H9 (cell line): ENCODE data around the gene SAMM50. TPM values are rescaled to one million over a fixed set of nuclear protein-coding genes. Genes with fewer than 3 reads are reported as not detected.
A peak's percentile ranks its signal among the peaks of the same experiment; 100 is the strongest.

Experiments
- DNase-seq: peaks from one replicate; pipeline ENCODE4 v3.0.0-alpha.2; 2017
- H2AFZ ChIP-seq: one replicate; pipeline ENCODE4 v1.6.1; 2013; ENCODE audit warnings: mild to moderate bottlenecking, low read length, control low read depth, moderate library complexity
- H2AK5ac ChIP-seq: 2 replicates; pipeline ENCODE4 v1.6.1; 2013; ENCODE audit warnings: low read length, control low read depth, mixed read lengths; ENCODE audit not compliant: insufficient read length
- H2BK120ac ChIP-seq: one replicate; pipeline ENCODE4 v1.6.1; 2013; ENCODE audit warnings: low read depth, mild to moderate bottlenecking, low read length, control low read depth, inconsistent platforms; ENCODE audit not compliant: poor library complexity, severe bottlenecking
- H2BK12ac ChIP-seq: 2 replicates; pipeline ENCODE4 v1.6.1; 2013; ENCODE audit warnings: low read length, control low read depth, mixed read lengths, low read depth; ENCODE audit not compliant: insufficient read length
- H2BK15ac ChIP-seq: 2 replicates; pipeline ENCODE4 v1.6.1; 2013; ENCODE audit warnings: low read depth, low read length, control low read depth
- H2BK20ac ChIP-seq: one replicate; pipeline ENCODE4 v1.6.1; 2013; ENCODE audit warnings: low read depth, mild to moderate bottlenecking, low read length, control low read depth, inconsistent platforms; ENCODE audit not compliant: poor library complexity, severe bottlenecking
- H2BK5ac ChIP-seq: 2 replicates; pipeline ENCODE4 v1.6.1; 2013; ENCODE audit warnings: low read length, control low read depth, mixed read lengths; ENCODE audit not compliant: insufficient read length
- H3K14ac ChIP-seq: 2 replicates; pipeline ENCODE4 v1.6.1; 2013; ENCODE audit warnings: low read length, control low read depth; ENCODE audit not compliant: insufficient read depth
- H3K18ac ChIP-seq: 2 replicates; pipeline ENCODE4 v1.6.1; 2013; ENCODE audit warnings: low read depth, mild to moderate bottlenecking, mixed read lengths, low read length, control low read depth; ENCODE audit not compliant: insufficient read length
- H3K23ac ChIP-seq: 2 replicates; pipeline ENCODE4 v1.6.1; 2013; ENCODE audit warnings: low read length, control low read depth, mixed read lengths, low read depth; ENCODE audit not compliant: insufficient read length
- H3K23me2 ChIP-seq: 2 replicates; pipeline ENCODE4 v1.6.1; 2013; ENCODE audit warnings: low read depth, mild to moderate bottlenecking, mixed read lengths, low read length, control low read depth; ENCODE audit not compliant: insufficient read length, poor library complexity, severe bottlenecking
- H3K27ac ChIP-seq: 2 replicates; pipeline ENCODE4 v1.5.1; 2013; ENCODE audit warnings: low read length, control low read depth, mixed read lengths, low read depth; ENCODE audit not compliant: insufficient read length
- H3K27me3 ChIP-seq: 2 replicates; pipeline ENCODE4 v1.6.1; 2013; ENCODE audit warnings: low read length, control low read depth, inconsistent platforms; ENCODE audit not compliant: insufficient read depth
- H3K4ac ChIP-seq: 2 replicates; pipeline ENCODE4 v1.6.1; 2013; ENCODE audit warnings: low read depth, mild to moderate bottlenecking, control low read depth, inconsistent platforms, low read length, moderate library complexity
- H3K4me1 ChIP-seq: 2 replicates; pipeline ENCODE4 v1.6.1; 2013; ENCODE audit warnings: low read length, control low read depth, inconsistent platforms; ENCODE audit not compliant: insufficient read depth
- H3K4me2 ChIP-seq: 2 replicates; pipeline ENCODE4 v1.6.1; 2013; ENCODE audit warnings: low read length, control low read depth, mixed read lengths; ENCODE audit not compliant: insufficient read length, insufficient read depth
- H3K56ac ChIP-seq: 2 replicates; pipeline ENCODE4 v1.6.1; 2013; ENCODE audit warnings: low read depth, mild to moderate bottlenecking, mixed read lengths, low read length, control low read depth; ENCODE audit not compliant: insufficient read length
- H3K79me1 ChIP-seq: 2 replicates; pipeline ENCODE4 v1.6.1; 2013; ENCODE audit warnings: low read depth, mild to moderate bottlenecking, moderate library complexity, low read length, control low read depth, inconsistent platforms; ENCODE audit not compliant: insufficient read depth, poor library complexity, severe bottlenecking
- H3K79me2 ChIP-seq: 2 replicates; pipeline ENCODE4 v1.6.1; 2013; ENCODE audit warnings: low read length, control low read depth, inconsistent platforms; ENCODE audit not compliant: insufficient read depth
- H3K9ac ChIP-seq: 2 replicates; pipeline ENCODE4 v1.6.1; 2013; ENCODE audit warnings: low read length, control low read depth, mixed read lengths; ENCODE audit not compliant: insufficient read length; ENCODE audit errors: extremely low read depth
- H3K9me3 ChIP-seq: one replicate; pipeline ENCODE4 v1.6.1; 2013; ENCODE audit warnings: low read depth, low read length, inconsistent platforms; ENCODE audit not compliant: control insufficient read depth
- H3T11ph ChIP-seq: one replicate; pipeline ENCODE4 v1.6.1; 2013; ENCODE audit warnings: mild to moderate bottlenecking, low read length, control low read depth, inconsistent platforms
- H4K20me1 ChIP-seq: one replicate; pipeline ENCODE4 v1.6.1; 2013; ENCODE audit not compliant: control insufficient read depth, insufficient read length, insufficient read depth
- H4K5ac ChIP-seq: 2 replicates; pipeline ENCODE4 v1.6.1; 2013; ENCODE audit warnings: low read depth, mild to moderate bottlenecking, mixed read lengths, low read length, control low read depth; ENCODE audit not compliant: insufficient read length
- H4K8ac ChIP-seq: replicated peaks from 2 replicates; pipeline ENCODE4 v1.6.1; 2013; ENCODE audit warnings: low read length, control low read depth, mixed read lengths, low read depth; ENCODE audit not compliant: insufficient read length
- H4K91ac ChIP-seq: 2 replicates; pipeline ENCODE4 v1.6.1; 2013; ENCODE audit warnings: low read depth, mild to moderate bottlenecking, moderate library complexity, mixed read lengths, low read length, control low read depth; ENCODE audit not compliant: insufficient read length
- H3K27ac Mint-ChIP-seq, 3 experiments: 2 replicates in 2 of 3; 3 replicates in 1 of 3; pipeline ENCODE4 v1.8.0; 2020 to 2021; ENCODE audit warnings: mixed read lengths in 3 of 3, mild to moderate bottlenecking in 1 of 3, moderate library complexity in 1 of 3
- H3K27me3 Mint-ChIP-seq: 2 replicates; pipeline ENCODE4 v1.8.0; 2021; ENCODE audit warnings: low read depth, mild to moderate bottlenecking, moderate library complexity, mixed read lengths
- H3K36me3 Mint-ChIP-seq, 3 experiments: 2 replicates in 2 of 3; 3 replicates in 1 of 3; pipeline ENCODE4 v1.8.0; 2020 to 2021; ENCODE audit warnings: low read depth in 3 of 3, mixed read lengths in 3 of 3; ENCODE audit not compliant: insufficient read depth in 1 of 3
- H3K4me1 Mint-ChIP-seq, 2 experiments: 2 replicates each; pipeline ENCODE4 v1.8.0; 2020; ENCODE audit warnings: mixed read lengths in 2 of 2
- H3K4me3 Mint-ChIP-seq, 2 experiments: 2 replicates in 1 of 2; 3 replicates in 1 of 2; pipeline ENCODE4 v1.8.0; 2020 to 2021; ENCODE audit warnings: mild to moderate bottlenecking in 2 of 2, mixed read lengths in 2 of 2, moderate library complexity in 1 of 2
- H3K9me3 Mint-ChIP-seq, 2 experiments: 2 replicates in 1 of 2; 3 replicates in 1 of 2; pipeline ENCODE4 v1.8.0; 2020; ENCODE audit warnings: mild to moderate bottlenecking in 2 of 2, mixed read lengths in 2 of 2, moderate library complexity in 1 of 2
- CTCF ChIP-seq: fragments of 200-600 bp; sonication (generic); conservative IDR thresholded peaks from 3 replicates; pipeline ENCODE4 v1.8.0; 2021; ENCODE audit warnings: antibody characterized with exemption, mild to moderate bottlenecking
- WGBS: extraction: QIAGEN DNeasy Blood & Tissue Kit; methylation state at CpG from one replicate; pipeline ENCODE4 v1.1.7; 2013; ENCODE audit warnings: missing lambda C conversion rate, low lambda C conversion rate, mixed read lengths; ENCODE audit not compliant: insufficient read length; ENCODE audit errors: extremely low coverage; 5-methylcytosine and 5-hydroxymethylcytosine counted together
- total RNA-seq: library from RNA; stranded (reverse); gene quantifications from 2 replicates; pipeline ENCODE4 v1.2.1, GENCODE V29; 2021

SAMM50 gene
- total RNA-seq, 1 experiment from 2014 or later, result 57.2 TPM

- TF ChIP-seq CTCF, result no peak
- H3K27ac ChIP-seq, result no peak overlapping the region
- H3K79me1 ChIP-seq, result no peaks in the 10 kb centered on the region
- H3K27me3 ChIP-seq, result no peaks in the 10 kb centered on the region
- H3K18ac ChIP-seq, result no peak overlapping the region
- H3K23me2 ChIP-seq, result peaks cover 8% of the 10 kb centered on the region
- no peak overlapping the region for H2BK12ac ChIP-seq
- no peak overlapping the region for H2BK120ac ChIP-seq
- H3K14ac ChIP-seq, result no peak overlapping the region
- H3K4ac ChIP-seq, result no peak overlapping the region
- no peak overlapping the region for H4K8ac ChIP-seq
- no peak overlapping the region for H2BK5ac ChIP-seq
- peaks cover 4% of the 10 kb centered on the region for H3K27me3 Mint-ChIP-seq
- no peak overlapping the region for H2AK5ac ChIP-seq
- H3K4me1 ChIP-seq, result peaks cover 8% of the 10 kb centered on the region; the same call in 1 of the 2 replicates
- no peak overlapping the region for H4K5ac ChIP-seq
- no peak overlapping the region for H4K91ac ChIP-seq
- peaks cover 20 to 25% of the 10 kb centered on the region in 2 experiments for H3K4me1 Mint-ChIP-seq
- no peak overlapping the region for H3K9ac ChIP-seq
- no peaks in the 10 kb centered on the region for H3K9me3 Mint-ChIP-seq
- no peak overlapping the region for H2BK15ac ChIP-seq
- no peak overlapping the region for H3K56ac ChIP-seq
- H3K9me3 ChIP-seq, result no peaks in the 10 kb centered on the region
- DNase-seq, result peak; percentile 51
- H3K4me2 ChIP-seq, result no peak overlapping the region
- no peak overlapping the region for H2BK20ac ChIP-seq
- WGBS, result no CpG with 5 or more reads among the region's 7 CpGs
- no peak overlapping the region for H3K4me3 Mint-ChIP-seq
- H2AFZ ChIP-seq, result no peak overlapping the region
- peaks cover 0 to 12% (median 11%) of the 10 kb centered on the region in 3 experiments; a peak in 5 of 7 replicates for H3K36me3 Mint-ChIP-seq
- peak overlapping the region in 1 of 3 experiments; percentile 83; a peak in 2 of 7 replicates for H3K27ac Mint-ChIP-seq
- H3T11ph ChIP-seq, result no peak overlapping the region
- no peaks in the 10 kb centered on the region for H4K20me1 ChIP-seq
- no peaks in the 10 kb centered on the region for H3K79me2 ChIP-seq
- no peak overlapping the region for H3K23ac ChIP-seq
Observed at GRCh38 chr22:43951966-43952365, 3.3 kb upstream of the SAMM50 start.
